ENCODE data around the gene EPAS1.
"Not testable (repeated sequence)": the region's sequence is repeated elsewhere in the genome, so short reads cannot be mapped to it uniquely, and the experiment has no call there.

Gene EPAS1

DNA sequence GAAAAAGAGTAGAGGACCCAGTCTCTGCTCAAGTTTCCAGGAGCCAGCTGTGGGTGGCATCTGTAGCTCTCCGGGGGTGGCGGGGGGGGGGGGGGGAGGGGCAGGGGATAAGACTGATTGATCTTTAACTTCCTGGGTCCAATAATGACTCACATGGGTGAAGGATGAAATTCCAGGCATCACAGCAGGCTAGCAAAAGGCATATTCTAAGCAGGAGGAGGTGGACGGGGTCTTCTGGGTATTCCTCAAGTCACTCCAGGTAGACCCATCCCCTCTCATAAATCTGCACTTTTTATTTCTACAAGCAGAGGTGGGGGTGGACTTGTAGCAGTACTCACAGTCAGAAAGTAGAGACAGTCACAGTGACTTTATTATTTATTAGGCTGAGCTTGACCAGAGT lies 96.7 kb downstream of the EPAS1 start:
- Mint-ChIP-seq H3K27ac (no peak overlapping the region), H3K9me3 (no peaks in the 10 kb centered on the region), H3K27me3 (peaks cover 1% of the 10 kb centered on the region), H3K4me1 (no peaks in the 10 kb centered on the region), H3K4me3 (no peak overlapping the region), H3K36me3 (no peaks in the 10 kb centered on the region)

DNA sequence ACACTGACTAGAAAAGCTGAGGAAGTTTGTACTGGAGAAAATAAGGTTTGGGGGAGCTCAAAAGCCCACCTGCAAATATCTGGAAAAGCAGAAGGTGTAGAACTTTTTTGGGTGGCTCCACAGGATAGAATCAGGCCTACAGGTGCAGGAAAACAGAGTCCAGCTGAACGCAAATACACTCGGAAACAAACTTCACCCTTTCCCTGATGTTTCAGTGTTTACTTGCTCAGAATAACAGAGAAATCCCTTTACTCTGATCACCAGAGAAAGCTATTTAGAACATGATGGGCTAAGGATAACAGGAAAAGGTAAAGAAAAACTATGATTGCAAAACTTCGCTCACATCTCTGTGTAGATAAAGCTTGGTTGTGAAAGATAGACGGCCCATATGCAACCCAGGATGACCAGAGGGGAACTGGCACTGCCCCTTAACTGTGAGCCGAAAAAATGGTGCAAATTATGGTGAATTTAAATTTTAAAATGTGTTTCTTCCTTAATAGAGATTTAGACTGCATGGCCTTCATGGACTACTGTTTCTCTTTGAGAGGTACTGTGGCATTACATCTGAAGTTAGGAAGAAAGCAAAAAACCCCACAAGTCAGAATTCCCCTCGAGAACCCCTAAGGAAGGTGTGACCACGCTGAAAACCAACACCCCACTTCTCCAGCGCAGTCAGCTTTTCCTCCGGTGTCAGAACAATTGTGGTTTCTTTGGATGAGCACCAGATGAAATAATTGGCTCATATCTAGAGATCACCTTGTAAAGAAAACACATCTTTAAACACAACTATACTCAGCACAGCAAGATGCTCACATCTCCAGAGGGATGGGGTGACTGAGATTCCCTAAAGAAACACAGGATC lies 97.7 kb downstream of the EPAS1 start:
- Mint-ChIP-seq H3K27me3 (peaks cover 1% of the 10 kb centered on the region), H3K36me3 (no peaks in the 10 kb centered on the region), H3K4me1 (no peaks in the 10 kb centered on the region), H3K27ac (no peak overlapping the region), H3K9me3 (no peaks in the 10 kb centered on the region), H3K4me3 (no peak overlapping the region)

DNA sequence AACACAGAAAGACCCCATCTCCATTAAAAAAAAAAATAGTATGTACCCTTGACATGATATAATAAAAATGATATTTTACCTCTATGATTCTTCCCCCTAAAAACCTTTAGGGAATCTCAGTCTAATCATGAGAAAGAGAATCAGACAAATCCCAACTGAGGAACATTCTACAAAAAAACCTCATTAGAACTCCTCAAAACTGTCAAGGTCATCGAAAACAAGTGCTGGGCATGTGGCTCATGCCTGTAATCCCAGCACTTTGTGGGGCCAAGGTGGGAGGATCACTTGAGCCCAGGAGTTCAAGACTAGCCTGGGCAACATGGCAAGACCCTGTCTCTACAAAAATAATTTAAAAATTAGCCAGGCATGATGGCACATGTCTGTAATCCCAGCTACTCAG lies 98.5 kb downstream of the EPAS1 start:
- H3K36me3 Mint-ChIP-seq, H3K9me3 Mint-ChIP-seq, H3K27ac Mint-ChIP-seq, H3K27me3 Mint-ChIP-seq, H3K4me3 Mint-ChIP-seq, H3K4me1 Mint-ChIP-seq: not testable (repeated sequence)

DNA sequence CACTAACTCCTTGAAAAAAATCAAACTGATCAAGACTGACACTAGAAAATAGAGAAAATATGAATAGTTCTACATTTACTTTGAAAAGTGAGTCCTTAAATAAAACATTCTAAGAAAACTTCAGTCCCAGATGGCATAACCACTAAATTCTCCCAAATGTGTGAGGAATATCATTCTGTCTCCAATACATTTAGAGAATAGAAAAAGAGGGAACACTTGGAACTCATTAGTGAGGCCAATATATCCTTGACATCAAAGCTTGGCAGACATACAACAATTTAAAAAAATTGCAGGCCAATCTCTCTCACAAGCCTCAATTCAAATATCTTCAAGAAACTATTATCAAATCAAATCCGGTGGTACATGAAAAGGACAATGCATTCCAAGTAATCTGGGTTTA lies 102.8 kb downstream of the EPAS1 start:
- H3K27me3 Mint-ChIP-seq: peaks cover 1% of the 10 kb centered on the region
- H3K4me1 Mint-ChIP-seq: no peaks in the 10 kb centered on the region
- no peak overlapping the region for H3K27ac Mint-ChIP-seq
- H3K4me3 Mint-ChIP-seq: no peak overlapping the region
- H3K9me3 Mint-ChIP-seq: no peaks in the 10 kb centered on the region
- no peaks in the 10 kb centered on the region for H3K36me3 Mint-ChIP-seq

DNA sequence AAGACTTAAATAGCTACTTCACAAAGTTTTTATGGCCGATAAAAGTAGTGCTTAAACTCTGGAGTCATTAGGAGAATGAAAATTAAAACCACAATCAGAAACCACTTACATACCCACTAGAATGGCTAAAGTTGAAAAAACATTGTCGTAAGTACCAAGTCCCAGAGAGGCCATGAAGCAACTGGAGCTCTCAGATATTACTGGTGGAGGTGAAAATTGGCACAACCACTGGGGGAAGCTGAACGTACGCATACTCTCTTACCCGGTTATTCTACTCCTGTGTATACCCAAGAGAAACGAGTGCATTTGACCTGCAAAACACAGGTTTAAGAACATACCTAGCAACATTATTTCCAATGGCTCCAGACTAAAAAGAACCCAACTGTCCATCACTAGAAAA lies 105.7 kb downstream of the EPAS1 start:
- Mint-ChIP-seq H3K27me3 (no peaks in the 10 kb centered on the region), H3K9me3 (no peaks in the 10 kb centered on the region), H3K36me3 (no peaks in the 10 kb centered on the region), H3K27ac (no peak overlapping the region), H3K4me3 (no peak overlapping the region), H3K4me1 (no peaks in the 10 kb centered on the region)

DNA sequence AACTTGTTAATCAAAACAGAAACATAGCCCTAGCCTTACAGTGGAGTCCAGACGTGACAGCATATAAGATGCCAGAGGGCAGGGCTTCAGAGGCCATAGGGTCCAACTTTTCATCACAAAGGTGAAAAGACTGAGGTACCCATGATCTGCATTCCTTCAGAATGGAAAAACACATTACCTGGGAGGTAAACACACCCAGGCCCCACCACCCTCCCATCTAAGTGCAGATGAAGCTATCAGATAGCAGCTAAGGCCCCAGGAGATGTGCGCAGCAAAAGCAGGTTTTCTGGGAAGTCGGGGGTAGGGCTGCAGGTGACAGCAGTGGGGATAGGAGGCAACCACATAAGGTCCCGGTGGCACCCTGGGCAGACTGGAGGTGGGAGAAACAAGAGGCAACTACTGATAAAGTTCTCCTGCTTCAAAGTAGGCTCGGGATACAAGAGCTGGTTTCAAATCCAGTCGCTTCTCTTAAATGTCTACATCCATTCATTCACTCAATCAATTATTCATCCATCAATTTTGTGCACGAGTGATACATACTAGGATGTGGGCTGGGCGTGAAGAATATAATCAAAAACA lies 107.1 kb downstream of the EPAS1 start:
- H3K27me3 Mint-ChIP-seq: no peaks in the 10 kb centered on the region
- peak overlapping the region; percentile 44 for H3K27ac Mint-ChIP-seq
- H3K9me3 Mint-ChIP-seq: no peaks in the 10 kb centered on the region
- H3K4me3 Mint-ChIP-seq: no peak overlapping the region
- no peaks in the 10 kb centered on the region for H3K36me3 Mint-ChIP-seq
- H3K4me1 Mint-ChIP-seq: no peaks in the 10 kb centered on the region

DNA sequence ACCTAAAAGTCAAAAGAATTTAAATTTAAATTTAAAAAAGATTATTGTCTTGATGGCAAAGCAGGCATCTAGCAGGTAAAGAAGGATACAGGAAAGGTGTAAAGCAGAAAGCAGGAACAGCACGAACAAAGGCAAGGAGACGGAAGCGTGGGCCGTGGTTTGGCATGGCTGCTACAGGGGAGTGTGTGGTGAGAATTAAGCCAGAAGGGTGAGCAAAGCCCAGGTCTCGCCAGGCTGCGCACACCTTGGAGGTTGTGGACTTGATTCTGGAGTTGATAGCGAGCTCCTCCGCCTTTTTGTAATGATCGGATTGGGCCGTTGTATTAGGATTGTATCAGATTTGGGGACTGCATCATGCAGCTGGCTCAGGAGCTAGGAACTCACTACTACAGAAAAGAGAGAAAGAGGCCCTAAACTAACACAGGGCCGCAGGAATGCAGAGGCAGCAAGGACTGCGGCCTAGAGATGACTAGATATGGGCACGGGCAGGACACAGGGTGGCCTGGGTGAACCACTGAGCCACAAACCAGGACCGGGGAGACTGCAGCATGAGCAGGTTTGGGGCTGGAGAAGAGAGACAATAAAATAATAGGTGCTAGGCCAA lies 110.7 kb downstream of the EPAS1 start:
- Mint-ChIP-seq H3K27me3 (no peaks in the 10 kb centered on the region), H3K36me3 (no peaks in the 10 kb centered on the region), H3K4me1 (no peaks in the 10 kb centered on the region)

DNA sequence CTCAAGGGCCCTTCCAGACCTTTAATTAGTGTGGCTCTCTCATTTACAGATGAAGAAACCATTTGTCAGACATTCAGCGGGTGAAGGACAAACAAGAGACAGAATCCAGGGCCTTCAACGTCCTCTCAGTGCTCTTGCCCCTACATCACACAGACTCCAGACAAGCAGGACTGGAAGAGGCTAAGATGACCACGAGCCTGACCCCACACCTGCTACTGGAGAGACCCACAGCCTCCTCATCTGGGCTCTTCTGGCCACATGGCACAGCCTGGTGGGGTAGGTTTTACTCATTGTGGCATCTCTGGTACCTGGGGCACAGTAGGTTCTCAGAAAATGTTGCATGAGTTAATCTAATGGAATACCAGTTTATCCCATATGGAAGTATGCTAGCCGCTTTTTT lies 112.5 kb downstream of the EPAS1 start:
- H3K27ac Mint-ChIP-seq: no peak overlapping the region
- H3K27me3 Mint-ChIP-seq: no peaks in the 10 kb centered on the region
- no peak overlapping the region for H3K4me3 Mint-ChIP-seq
- H3K36me3 Mint-ChIP-seq: no peaks in the 10 kb centered on the region
- no peaks in the 10 kb centered on the region for H3K9me3 Mint-ChIP-seq
- no peaks in the 10 kb centered on the region for H3K4me1 Mint-ChIP-seq

More for the DNA sequence above, 110.7 kb downstream of the EPAS1 start:
- Mint-ChIP-seq H3K27ac (no peak overlapping the region), H3K9me3 (no peaks in the 10 kb centered on the region), H3K4me3 (no peak overlapping the region)

DNA sequence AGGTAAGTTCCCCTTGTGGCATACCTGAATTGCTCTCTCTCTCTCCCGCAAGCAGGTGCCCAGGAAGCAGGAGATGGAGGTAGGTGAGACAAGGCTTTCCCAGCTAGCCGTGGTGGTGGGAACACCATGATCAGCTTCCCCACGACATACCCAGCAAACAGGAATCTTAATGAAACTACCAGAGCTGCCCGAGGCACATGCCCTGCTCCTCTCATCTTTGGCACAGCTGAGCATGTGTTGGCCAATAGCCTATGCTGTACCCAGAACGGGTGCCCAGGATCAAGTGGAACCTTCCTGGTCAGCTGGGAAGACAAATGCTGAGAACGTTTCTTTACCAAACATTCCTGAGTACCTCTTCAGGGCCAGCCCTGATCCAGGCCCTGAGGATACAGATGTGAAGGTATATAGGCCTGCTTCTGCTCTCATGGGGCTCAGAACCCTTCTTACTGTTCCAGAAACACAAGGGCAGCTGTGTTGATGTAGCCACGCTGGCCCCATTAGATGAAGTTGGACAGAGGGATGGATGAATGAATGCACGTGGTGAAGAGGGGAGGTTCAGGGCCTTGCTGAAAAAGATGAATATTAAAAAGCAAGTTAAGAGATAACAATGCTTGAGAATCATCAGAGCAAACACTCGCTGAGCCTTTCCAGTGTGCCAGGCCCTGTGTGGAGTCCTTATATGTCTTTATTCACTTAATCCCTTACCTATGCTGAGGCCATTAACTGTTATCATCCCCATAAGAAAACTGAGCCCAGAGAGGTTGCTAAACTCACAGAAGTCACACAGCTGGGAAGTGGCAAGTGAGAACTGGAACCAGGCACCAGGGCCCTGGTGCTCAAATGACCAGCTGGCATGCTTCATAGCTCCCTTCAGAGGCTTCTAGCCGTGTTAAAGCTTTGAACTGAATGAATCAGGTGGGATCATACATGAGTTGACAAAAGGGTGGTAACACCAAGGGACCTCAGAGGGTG lies 113.4 kb downstream of the EPAS1 start:
- Mint-ChIP-seq H3K27me3 (no peaks in the 10 kb centered on the region), H3K27ac (no peak overlapping the region), H3K36me3 (no peaks in the 10 kb centered on the region), H3K4me3 (no peak overlapping the region), H3K9me3 (peaks cover 6% of the 10 kb centered on the region), H3K4me1 (no peaks in the 10 kb centered on the region)

DNA sequence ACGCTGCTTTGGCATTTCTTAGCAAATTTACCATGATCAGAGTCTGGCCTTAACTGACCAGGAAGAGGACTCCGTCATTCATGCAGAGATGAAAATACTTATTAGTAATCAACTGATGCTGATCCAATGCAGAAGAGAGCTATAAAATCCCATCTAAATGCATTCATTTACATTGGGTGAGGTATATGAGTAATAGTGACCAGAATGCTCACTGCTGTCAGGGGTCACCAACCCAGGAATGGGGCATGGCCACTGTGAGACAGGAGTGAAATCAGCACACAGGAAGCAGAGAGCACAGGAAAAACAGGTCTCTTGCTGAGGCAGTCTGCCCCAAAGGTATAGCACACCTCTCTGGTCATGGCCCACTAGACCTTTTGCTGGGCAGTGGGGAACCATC lies 114.0 kb downstream of the EPAS1 start:
- H3K4me3 Mint-ChIP-seq: no peak overlapping the region
- peaks cover 2% of the 10 kb centered on the region for H3K36me3 Mint-ChIP-seq
- no peaks in the 10 kb centered on the region for H3K4me1 Mint-ChIP-seq
- H3K9me3 Mint-ChIP-seq: peaks cover 12% of the 10 kb centered on the region
- no peak overlapping the region for H3K27ac Mint-ChIP-seq
- H3K27me3 Mint-ChIP-seq: no peaks in the 10 kb centered on the region

DNA sequence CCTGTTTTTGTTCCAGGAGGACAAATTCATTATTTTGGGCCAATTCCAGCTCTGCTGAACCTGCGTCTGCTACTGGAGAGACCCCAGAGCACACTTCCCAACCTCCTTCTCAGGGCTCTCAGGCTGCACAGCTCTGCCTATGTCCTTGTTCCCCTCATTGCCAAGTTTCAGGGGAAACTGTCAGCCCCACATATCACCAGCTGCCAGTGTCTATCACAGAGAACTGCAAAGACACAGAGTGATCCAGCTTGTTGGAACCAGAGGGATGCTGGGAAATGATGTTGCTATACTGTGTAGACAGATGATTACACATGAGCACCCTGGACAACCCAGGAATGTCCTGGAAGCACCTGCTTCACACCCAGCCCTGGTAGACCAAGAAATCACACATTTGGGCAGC lies 114.8 kb downstream of the EPAS1 start:
- H3K9me3 Mint-ChIP-seq: peaks cover 14% of the 10 kb centered on the region
- no peak overlapping the region for H3K27ac Mint-ChIP-seq
- no peaks in the 10 kb centered on the region for H3K4me1 Mint-ChIP-seq
- H3K27me3 Mint-ChIP-seq: no peaks in the 10 kb centered on the region
- peaks cover 4% of the 10 kb centered on the region for H3K36me3 Mint-ChIP-seq
- H3K4me3 Mint-ChIP-seq: no peak overlapping the region

DNA sequence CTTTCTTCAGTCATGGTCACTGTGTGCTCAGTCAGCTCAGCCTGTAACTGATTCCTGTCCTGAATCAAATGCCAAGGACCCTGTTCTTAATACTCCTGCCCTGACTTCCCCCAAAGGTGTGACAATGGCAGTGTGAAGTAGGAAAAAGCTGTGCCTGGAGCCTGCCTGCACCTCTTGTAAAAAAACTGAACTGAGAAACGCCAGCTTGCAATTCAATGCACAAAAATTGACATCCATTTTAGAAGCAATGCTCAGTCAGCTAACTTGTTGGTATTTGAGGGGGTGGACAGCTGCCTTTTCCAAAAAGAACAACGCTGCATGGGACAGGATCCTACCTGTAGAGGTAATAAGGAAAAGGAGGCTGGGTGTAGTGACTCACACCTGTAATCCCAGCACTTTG lies 115.9 kb downstream of the EPAS1 start:
- Mint-ChIP-seq H3K4me3 (no peak overlapping the region), H3K36me3 (peaks cover 6% of the 10 kb centered on the region), H3K4me1 (no peaks in the 10 kb centered on the region), H3K9me3 (peaks cover 17% of the 10 kb centered on the region), H3K27ac (no peak overlapping the region), H3K27me3 (peaks cover 1% of the 10 kb centered on the region)

DNA sequence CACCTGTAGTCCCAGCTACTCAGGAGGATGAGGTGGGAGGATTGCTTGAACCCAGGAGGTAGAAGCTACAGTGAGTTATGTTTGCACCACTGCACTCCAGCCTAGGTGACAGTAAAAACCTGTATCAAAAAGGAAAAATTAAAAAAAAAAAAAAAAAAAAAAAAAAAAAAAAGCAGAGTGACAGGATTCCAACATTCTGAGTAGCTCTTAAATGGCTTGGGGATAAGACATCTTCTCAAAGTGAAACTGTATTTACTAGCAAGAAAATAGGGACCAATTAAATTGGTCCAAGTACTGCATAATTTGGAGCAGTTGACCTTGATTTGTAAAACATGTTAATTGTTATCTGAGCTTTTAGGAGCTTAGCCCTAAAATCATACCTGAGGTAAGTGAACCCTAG lies 116.4 kb downstream of the EPAS1 start:
- H3K4me3 Mint-ChIP-seq: no peak overlapping the region
- H3K36me3 Mint-ChIP-seq: peaks cover 7% of the 10 kb centered on the region
- peaks cover 20% of the 10 kb centered on the region for H3K9me3 Mint-ChIP-seq
- H3K27me3 Mint-ChIP-seq: peaks cover 1% of the 10 kb centered on the region
- no peak overlapping the region for H3K27ac Mint-ChIP-seq
- no peaks in the 10 kb centered on the region for H3K4me1 Mint-ChIP-seq

DNA sequence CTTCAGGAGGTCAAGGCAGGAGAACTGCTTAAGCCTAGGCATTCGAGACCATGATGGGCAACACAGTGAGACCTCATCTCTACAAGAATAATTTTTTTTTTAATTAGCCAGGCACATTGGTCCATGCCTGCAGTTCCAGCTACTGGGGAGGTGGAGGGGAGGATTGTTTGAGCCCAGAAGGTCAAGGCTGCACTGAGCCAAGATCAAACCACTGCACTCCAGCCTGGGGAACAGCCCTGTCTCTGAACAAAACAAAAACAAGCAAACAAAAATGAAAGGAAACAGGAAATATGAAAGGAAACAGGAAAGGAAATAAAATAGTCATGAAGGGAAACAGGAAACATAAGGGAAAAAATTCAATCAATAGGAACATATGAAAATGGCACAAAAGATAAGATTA lies 117.5 kb downstream of the EPAS1 start:
- Mint-ChIP-seq H3K4me3 (no peak overlapping the region), H3K27ac (no peak overlapping the region), H3K9me3 (peaks cover 23% of the 10 kb centered on the region), H3K27me3 (peaks cover 1% of the 10 kb centered on the region), H3K36me3 (peaks cover 7% of the 10 kb centered on the region), H3K4me1 (no peaks in the 10 kb centered on the region)

DNA sequence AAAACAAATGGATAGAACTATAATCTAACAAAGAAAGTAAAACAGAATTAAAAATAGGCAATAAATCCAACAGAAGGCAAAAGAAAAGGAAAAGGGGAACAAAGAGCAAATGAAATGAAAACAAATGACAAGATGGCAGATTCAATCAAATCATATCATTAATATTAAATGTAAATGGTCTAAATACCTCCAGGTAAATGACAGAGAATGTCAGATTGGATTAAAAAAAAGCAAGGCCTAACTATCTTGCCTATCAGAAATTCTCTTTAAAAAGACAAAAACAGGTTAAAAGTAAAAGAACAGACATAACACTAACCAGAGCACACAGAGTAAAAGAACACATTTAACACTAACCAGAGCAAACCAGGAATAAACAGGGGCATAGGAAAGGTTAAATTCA lies 119.1 kb downstream of the EPAS1 start:
- no peaks in the 10 kb centered on the region for H3K4me1 Mint-ChIP-seq
- peaks cover 25% of the 10 kb centered on the region for H3K9me3 Mint-ChIP-seq
- H3K4me3 Mint-ChIP-seq: no peak overlapping the region
- H3K27me3 Mint-ChIP-seq: peaks cover 1% of the 10 kb centered on the region
- H3K27ac Mint-ChIP-seq: no peak overlapping the region
- H3K36me3 Mint-ChIP-seq: peaks cover 7% of the 10 kb centered on the region

Measured in activated naive CD4-positive, alpha-beta T cell treated with anti-CD3 and anti-CD28 coated beads, Interleukin-2, amount 50 U/mL, for 24 hours (primary cell).